Trophoblast cell (in vitro differentiated cells and primary cell): ENCODE measurements around the gene CCDC137.

Experiments used
- DNase-seq, 2 donors: peaks; one replicate each; pipeline ENCODE4 v3.0.0-alpha.2; 2016
- H2AFZ ChIP-seq: 2 replicates; pipeline ENCODE4 v1.6.1; 2013; ENCODE audit warnings: low read length, moderate library complexity, mild to moderate bottlenecking; ENCODE audit not compliant: insufficient read depth, poor library complexity
- H2AK5ac ChIP-seq: 2 replicates; pipeline ENCODE4 v1.6.1; 2013; ENCODE audit warnings: mild to moderate bottlenecking, low read length
- H2BK120ac ChIP-seq: 2 replicates; pipeline ENCODE4 v1.6.1; 2013; ENCODE audit warnings: low read length, mild to moderate bottlenecking, moderate library complexity; ENCODE audit not compliant: insufficient read depth, poor library complexity
- H2BK12ac ChIP-seq: 2 replicates; pipeline ENCODE4 v1.6.1; 2013; ENCODE audit warnings: mild to moderate bottlenecking, low read length, moderate library complexity
- H2BK5ac ChIP-seq: 2 replicates; pipeline ENCODE4 v1.6.1; 2013; ENCODE audit warnings: low read length, low read depth, moderate library complexity, mild to moderate bottlenecking; ENCODE audit not compliant: poor library complexity
- H3K14ac ChIP-seq: 2 replicates; pipeline ENCODE4 v1.6.1; 2013; ENCODE audit warnings: mild to moderate bottlenecking, low read length
- H3K18ac ChIP-seq: 2 replicates; pipeline ENCODE4 v1.6.1; 2013; ENCODE audit warnings: mild to moderate bottlenecking, low read length
- H3K23ac ChIP-seq: 2 replicates; pipeline ENCODE4 v1.6.1; 2013; ENCODE audit warnings: low read length
- H3K27ac ChIP-seq: 2 replicates; pipeline ENCODE4 v1.5.1; 2013; ENCODE audit warnings: low read depth, mild to moderate bottlenecking, inconsistent platforms, low read length, moderate library complexity
- H3K27me3 ChIP-seq: 2 replicates; pipeline ENCODE4 v1.6.1; 2013; ENCODE audit warnings: inconsistent platforms, mild to moderate bottlenecking, low read length, moderate library complexity; ENCODE audit not compliant: insufficient read depth
- H3K36me3 ChIP-seq, 2 experiments: 1 replicate in 1 of 2; 2 replicates in 1 of 2; pipeline ENCODE4 v1.6.1; 2013; ENCODE audit warnings: low read length in 2 of 2, mild to moderate bottlenecking in 2 of 2, moderate library complexity in 1 of 2; ENCODE audit not compliant: insufficient read depth in 2 of 2, control insufficient read depth in 1 of 2
- H3K4ac ChIP-seq: 2 replicates; pipeline ENCODE4 v1.6.1; 2013; ENCODE audit warnings: low read depth, mild to moderate bottlenecking, low read length, moderate library complexity
- H3K4me1 ChIP-seq, 2 experiments: 1 replicate in 1 of 2; 2 replicates in 1 of 2; pipeline ENCODE4 v1.6.1; 2013; ENCODE audit warnings: low read length in 2 of 2, mild to moderate bottlenecking in 2 of 2, moderate library complexity in 1 of 2; ENCODE audit not compliant: insufficient read depth in 2 of 2, control insufficient read depth in 1 of 2
- H3K4me2 ChIP-seq: 2 replicates; pipeline ENCODE4 v1.6.1; 2013; ENCODE audit warnings: inconsistent platforms, mild to moderate bottlenecking, low read length, moderate library complexity
- H3K4me3 ChIP-seq: 2 replicates; pipeline ENCODE4 v1.5.1; 2013; ENCODE audit warnings: mild to moderate bottlenecking, low read depth, low read length, inconsistent platforms
- H3K79me1 ChIP-seq: one replicate; pipeline ENCODE4 v1.6.1; 2013; ENCODE audit warnings: low read length
- H3K79me2 ChIP-seq: 2 replicates; pipeline ENCODE4 v1.6.1; 2013; ENCODE audit warnings: low read length, mild to moderate bottlenecking; ENCODE audit not compliant: control insufficient read depth, insufficient read depth, poor library complexity
- H3K9ac ChIP-seq: 2 replicates; pipeline ENCODE4 v1.6.1; 2013; ENCODE audit warnings: mild to moderate bottlenecking, low read length
- H3K9me3 ChIP-seq: 2 replicates; pipeline ENCODE4 v1.6.1; 2013; ENCODE audit warnings: low read depth, mild to moderate bottlenecking, control low read depth, inconsistent platforms, low read length; ENCODE audit not compliant: insufficient read depth
- H4K12ac ChIP-seq: 2 replicates; pipeline ENCODE4 v1.6.1; 2013; ENCODE audit warnings: low read depth, mild to moderate bottlenecking, low read length, moderate library complexity
- H4K8ac ChIP-seq: 2 replicates; pipeline ENCODE4 v1.6.1; 2013; ENCODE audit warnings: low read depth, mild to moderate bottlenecking, low read length, moderate library complexity
- H4K91ac ChIP-seq: one replicate; pipeline ENCODE4 v1.6.1; 2013; ENCODE audit warnings: low read depth, mild to moderate bottlenecking, low read length, moderate library complexity
- WGBS: extraction: QIAGEN DNeasy Blood & Tissue Kit; methylation state at CpG from one replicate; pipeline ENCODE4 v1.1.7; 2013; ENCODE audit warnings: missing lambda C conversion rate; ENCODE audit not compliant: insufficient read length, insufficient coverage; ENCODE audit errors: extremely low coverage; 5-methylcytosine and 5-hydroxymethylcytosine counted together

Gene CCDC137

DNA sequence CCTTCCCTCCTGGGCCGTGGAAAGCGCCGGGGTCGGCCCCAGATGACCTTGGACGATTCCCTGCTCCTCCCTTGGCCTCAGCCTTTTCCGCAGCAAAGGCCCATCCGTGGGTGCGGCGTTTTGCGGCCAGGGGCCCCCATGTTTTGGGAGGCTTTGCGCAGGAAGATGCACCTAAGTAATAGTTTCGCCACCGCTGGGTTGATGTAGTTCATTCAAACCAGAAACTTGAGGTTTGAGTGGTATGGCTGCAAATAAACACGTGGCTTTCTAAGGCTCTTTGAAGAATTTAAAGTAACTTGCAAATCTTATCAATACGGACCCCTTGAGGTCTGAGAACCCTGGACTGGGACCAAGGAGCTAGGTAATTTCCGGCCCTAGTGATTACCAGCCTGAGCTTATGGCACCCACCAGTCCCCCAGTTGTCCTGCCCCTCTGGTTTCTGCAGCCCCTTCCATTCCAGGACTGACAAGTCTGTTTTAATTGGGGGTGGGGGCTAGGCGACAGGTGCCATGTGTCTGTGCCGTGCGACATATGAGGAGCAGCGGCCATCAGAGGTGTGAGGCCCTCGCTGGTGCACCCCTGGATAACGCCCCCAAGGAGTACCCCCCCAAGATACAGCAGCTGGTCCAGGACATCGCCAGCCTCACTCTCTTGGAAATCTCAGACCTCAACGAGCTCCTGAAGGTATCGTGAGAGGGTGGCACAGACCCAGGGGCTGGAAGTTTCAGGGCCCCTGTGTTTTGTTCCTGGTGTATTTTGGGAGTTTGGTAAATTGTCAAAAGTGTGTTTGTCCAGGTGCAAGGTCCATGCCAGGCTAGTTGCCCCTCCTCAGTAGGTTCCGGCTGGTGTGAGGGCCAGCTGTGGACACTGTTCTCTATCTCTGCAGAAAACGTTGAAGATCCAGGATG, 37.5 kb downstream of the CCDC137 start:
- Histone ChIP-seq H4K8ac (peak overlapping the region; percentile 92), H2AFZ (peak overlapping the region; percentile 86), H3K4ac (peak overlapping the region; percentile 98), H2BK5ac (peak overlapping the region; percentile 82), H3K9me3 (peaks cover 2% of the 10 kb centered on the region), H3K4me2 (peak overlapping the region; percentile 97), H2BK12ac (peak overlapping the region; percentile 20), H2AK5ac (peak overlapping the region; percentile 90), H3K27ac (no peak overlapping the region), H3K23ac (no peak overlapping the region), H4K91ac (peak overlapping the region; percentile 95), H3K27me3 (no peaks in the 10 kb centered on the region), H3K36me3 (peaks cover 60 to 65% of the 10 kb centered on the region in 2 experiments), H4K12ac (peak overlapping the region; percentile 81), H3K14ac (peak overlapping the region; percentile 90), H3K18ac (peak overlapping the region; percentile 80), H3K4me1 (peaks cover 15 to 16% of the 10 kb centered on the region in 2 experiments), H2BK120ac (peak overlapping the region; percentile 70), H3K79me1 (peaks cover 12% of the 10 kb centered on the region), H3K4me3 (peak overlapping the region; percentile 99), H3K79me2 (peaks cover 18% of the 10 kb centered on the region), H3K9ac (peak overlapping the region; percentile 98)
- no peak for DNase-seq
- WGBS: no CpG with 5 or more reads among the region's 27 CpGs

DNA sequence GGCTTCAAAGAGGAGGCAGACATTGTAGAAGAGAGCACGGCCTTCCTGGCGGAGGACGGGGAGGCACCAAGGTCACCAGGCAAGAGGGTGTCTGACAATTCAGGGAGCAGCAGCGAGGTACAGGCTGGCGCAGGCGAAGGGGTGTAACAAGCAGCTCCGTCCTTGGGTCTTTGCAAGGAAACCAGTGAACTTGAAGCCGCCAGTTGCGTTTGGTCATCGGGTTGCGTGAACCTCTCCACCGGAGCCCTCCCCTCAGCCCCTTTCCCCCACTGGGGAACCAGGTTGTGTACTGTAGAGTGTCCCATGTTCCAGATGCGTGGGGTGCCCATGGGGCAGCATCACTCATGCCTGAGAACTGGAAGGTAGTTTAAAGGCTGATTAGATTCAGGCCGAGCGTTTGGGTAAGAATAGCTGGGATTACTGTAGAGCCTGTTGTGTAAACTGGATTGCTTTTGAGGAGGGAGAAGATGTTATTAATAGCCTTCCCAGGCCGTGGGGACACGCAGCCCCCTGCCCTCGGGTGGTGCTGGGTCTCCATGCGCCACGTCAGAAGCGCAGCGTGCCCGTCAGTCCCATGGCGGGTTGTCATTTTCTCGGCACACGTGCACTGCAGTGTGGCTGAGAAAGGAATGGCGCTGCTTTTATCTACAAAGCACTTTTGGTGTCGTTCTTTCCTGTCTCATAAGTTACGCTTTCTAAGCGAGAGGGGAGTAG, 39.1 kb downstream of the CCDC137 start:
- Histone ChIP-seq H3K79me1 (peaks cover 12% of the 10 kb centered on the region), H3K23ac (no peak overlapping the region), H3K27ac (no peak overlapping the region), H4K91ac (no peak overlapping the region), H3K9ac (no peak overlapping the region), H3K4me1 (peaks cover 18 to 22% of the 10 kb centered on the region in 2 experiments), H3K79me2 (peaks cover 18% of the 10 kb centered on the region), H2BK5ac (no peak overlapping the region), H4K8ac (no peak overlapping the region), H3K14ac (no peak overlapping the region), H4K12ac (no peak overlapping the region), H3K27me3 (no peaks in the 10 kb centered on the region), H3K4me3 (no peak overlapping the region), H2AK5ac (no peak overlapping the region), H3K9me3 (peaks cover 2% of the 10 kb centered on the region), H2BK12ac (no peak overlapping the region), H2BK120ac (no peak overlapping the region), H3K4me2 (no peak overlapping the region), H3K18ac (no peak overlapping the region), H3K36me3 (peaks cover 51 to 56% of the 10 kb centered on the region in 2 experiments), H3K4ac (no peak overlapping the region), H2AFZ (no peak overlapping the region)
- no peak for DNase-seq
- WGBS: no CpG with 5 or more reads among the region's 30 CpGs

DNA sequence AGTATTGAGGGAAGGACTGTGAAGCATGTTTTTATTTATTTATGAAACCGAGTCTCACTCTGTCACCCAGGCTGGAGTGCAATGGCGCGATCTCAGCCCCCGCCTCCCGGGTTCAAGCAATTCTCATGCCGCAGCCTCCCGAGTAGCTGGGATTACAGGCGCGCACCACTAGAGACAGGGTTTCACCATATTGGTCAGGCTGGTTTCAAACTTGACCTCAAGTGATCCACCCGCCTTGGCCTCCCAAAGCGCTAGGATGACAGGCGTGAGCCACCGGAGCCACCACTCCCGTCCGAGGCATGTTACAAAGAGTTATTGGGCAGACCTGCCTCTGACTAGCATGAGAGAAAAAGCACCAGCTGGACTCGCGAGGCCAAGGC, 39.7 kb downstream of the CCDC137 start:
- Histone ChIP-seq H3K4ac (no peak overlapping the region), H3K9me3 (peaks cover 2% of the 10 kb centered on the region), H3K27me3 (no peaks in the 10 kb centered on the region), H2BK12ac (no peak overlapping the region), H4K8ac (no peak overlapping the region), H3K4me1 (peaks cover 23 to 28% of the 10 kb centered on the region in 2 experiments), H4K12ac (no peak overlapping the region), H3K23ac (no peak overlapping the region), H2AK5ac (no peak overlapping the region), H3K4me3 (no peak overlapping the region), H4K91ac (no peak overlapping the region), H3K14ac (no peak overlapping the region), H3K79me1 (peaks cover 12% of the 10 kb centered on the region), H3K27ac (no peak overlapping the region), H3K18ac (no peak overlapping the region), H2BK5ac (no peak overlapping the region), H2AFZ (no peak overlapping the region), H3K79me2 (peaks cover 18% of the 10 kb centered on the region), H3K36me3 (peaks cover 46 to 51% of the 10 kb centered on the region in 2 experiments), H3K9ac (no peak overlapping the region), H3K4me2 (no peak overlapping the region), H2BK120ac (no peak overlapping the region)
- no peak for DNase-seq
- whole genome bisulfite sequencing: no CpG with 5 or more reads among the region's 17 CpGs

DNA sequence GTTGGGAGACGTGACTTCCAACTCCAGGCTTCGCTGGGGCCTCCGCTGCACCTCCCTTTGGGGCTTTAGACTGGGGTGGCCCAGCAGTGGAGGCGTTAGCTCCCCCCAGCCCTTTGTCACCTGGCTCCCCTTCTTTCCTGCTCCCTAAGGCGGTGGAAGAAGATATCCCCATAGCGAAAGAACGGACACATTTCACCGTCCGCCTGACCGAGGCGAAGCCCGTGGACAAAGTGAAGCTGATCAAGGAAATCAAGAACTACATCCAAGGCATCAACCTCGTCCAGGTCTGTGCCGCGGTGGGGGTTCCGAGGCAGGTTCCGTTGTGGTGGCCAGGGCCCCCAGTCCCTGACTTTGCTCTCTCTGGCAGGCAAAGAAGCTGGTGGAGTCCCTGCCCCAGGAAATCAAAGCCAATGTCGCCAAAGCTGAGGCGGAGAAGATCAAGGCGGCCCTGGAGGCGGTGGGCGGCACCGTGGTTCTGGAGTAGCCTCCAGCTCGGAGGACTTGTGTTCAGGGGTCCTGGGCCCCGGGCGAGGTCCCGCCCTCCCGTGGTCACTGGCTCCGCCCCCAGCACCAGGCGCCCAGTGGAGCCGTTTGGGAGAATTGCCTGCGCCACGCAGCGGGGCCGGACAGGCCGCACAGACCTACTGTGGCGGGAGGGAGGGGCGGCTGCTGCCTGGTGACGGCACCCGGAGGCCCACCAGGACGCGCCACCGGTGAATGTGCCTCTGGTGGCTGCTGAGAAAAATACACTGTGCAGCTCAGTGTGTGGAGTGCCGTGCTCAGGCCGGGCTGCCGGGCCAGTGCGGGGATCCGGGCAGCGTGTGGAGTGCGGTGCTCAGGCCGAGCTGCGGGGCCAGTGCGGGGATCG, 40.5 kb downstream of the CCDC137 start:
- H3K9ac ChIP-seq: no peak overlapping the region
- no peak overlapping the region for H2BK12ac ChIP-seq
- peaks cover 39 to 43% of the 10 kb centered on the region in 2 experiments for H3K36me3 ChIP-seq
- H3K14ac ChIP-seq: no peak overlapping the region
- H3K27me3 ChIP-seq: no peaks in the 10 kb centered on the region
- H3K4me2 ChIP-seq: no peak overlapping the region
- H2BK5ac ChIP-seq: no peak overlapping the region
- no peak overlapping the region for H4K8ac ChIP-seq
- no peak overlapping the region for H2BK120ac ChIP-seq
- no peak overlapping the region for H3K23ac ChIP-seq
- no peak overlapping the region for H3K4ac ChIP-seq
- peak overlapping the region; percentile 12 for H4K12ac ChIP-seq
- H3K79me2 ChIP-seq: peaks cover 16% of the 10 kb centered on the region
- H3K18ac ChIP-seq: no peak overlapping the region
- no peak overlapping the region for H2AFZ ChIP-seq
- H3K79me1 ChIP-seq: peaks cover 12% of the 10 kb centered on the region
- peaks cover 19 to 26% of the 10 kb centered on the region in 2 experiments for H3K4me1 ChIP-seq
- no CpG with 5 or more reads among the region's 54 CpGs for WGBS
- DNase-seq: no peak
- H3K27ac ChIP-seq: no peak overlapping the region
- H4K91ac ChIP-seq: no peak overlapping the region
- no peak overlapping the region for H3K4me3 ChIP-seq
- no peak overlapping the region for H2AK5ac ChIP-seq
- H3K9me3 ChIP-seq: peaks cover 2% of the 10 kb centered on the region
